ENCODE data around the gene RBBP4.

The RBBP4 gene

GRCh38 chr1:32612189-32612881, 38.7 kb upstream of the RBBP4 start (continued):
- TF ChIP-seq ZNF19 (tag by site-specific recombination; IDR thresholded peaks at IDR 0.05; ENCODE audit: low read depth) (no peak), IKZF3 (tag by site-specific recombination; IDR thresholded peaks at IDR 0.05) (peak; percentile 93), PRDM6 (tag by site-specific recombination; IDR thresholded peaks at IDR 0.05) (no peak), SP7 (tag by site-specific recombination; IDR thresholded peaks at IDR 0.05) (peak; percentile 85), ZNF747 (tag by site-specific recombination; IDR thresholded peaks at IDR 0.05) (no peak), CTCF (tag by site-specific recombination; IDR thresholded peaks at IDR 0.05) (no peak), GLI2 (tag by site-specific recombination; IDR thresholded peaks at IDR 0.05; ENCODE audit: borderline replicate concordance, low read depth) (no peak), ZNF639 (tag by site-specific recombination; IDR thresholded peaks at IDR 0.05) (peak; percentile 44; the same call in 1 of the 2 replicates), ZNF132 (tag by site-specific recombination; IDR thresholded peaks at IDR 0.05; ENCODE audit: borderline replicate concordance) (no peak), ZIC2 (tag by site-specific recombination; IDR thresholded peaks at IDR 0.05) (peak; percentile 73), ZFP37 (tag by site-specific recombination; IDR thresholded peaks at IDR 0.05) (no peak), ZBTB21 (tag by site-specific recombination; IDR thresholded peaks at IDR 0.05) (0 out of 2 replicates have a peak, but pooled peaks have one; percentile 25), ZNF416 (tag by site-specific recombination; IDR thresholded peaks at IDR 0.05) (no peak), EGR2 (tag by site-specific recombination; IDR thresholded peaks at IDR 0.05; ENCODE audit: low read depth) (peak; percentile 42; the same call in 1 of the 2 replicates), SP2 (tag by site-specific recombination; IDR thresholded peaks at IDR 0.05) (peak; percentile 81), KLF10 (tag by site-specific recombination; IDR thresholded peaks at IDR 0.05) (0 out of 2 replicates have a peak, but pooled peaks have one; percentile 4)
- TF ChIP-seq, protein P1, sequence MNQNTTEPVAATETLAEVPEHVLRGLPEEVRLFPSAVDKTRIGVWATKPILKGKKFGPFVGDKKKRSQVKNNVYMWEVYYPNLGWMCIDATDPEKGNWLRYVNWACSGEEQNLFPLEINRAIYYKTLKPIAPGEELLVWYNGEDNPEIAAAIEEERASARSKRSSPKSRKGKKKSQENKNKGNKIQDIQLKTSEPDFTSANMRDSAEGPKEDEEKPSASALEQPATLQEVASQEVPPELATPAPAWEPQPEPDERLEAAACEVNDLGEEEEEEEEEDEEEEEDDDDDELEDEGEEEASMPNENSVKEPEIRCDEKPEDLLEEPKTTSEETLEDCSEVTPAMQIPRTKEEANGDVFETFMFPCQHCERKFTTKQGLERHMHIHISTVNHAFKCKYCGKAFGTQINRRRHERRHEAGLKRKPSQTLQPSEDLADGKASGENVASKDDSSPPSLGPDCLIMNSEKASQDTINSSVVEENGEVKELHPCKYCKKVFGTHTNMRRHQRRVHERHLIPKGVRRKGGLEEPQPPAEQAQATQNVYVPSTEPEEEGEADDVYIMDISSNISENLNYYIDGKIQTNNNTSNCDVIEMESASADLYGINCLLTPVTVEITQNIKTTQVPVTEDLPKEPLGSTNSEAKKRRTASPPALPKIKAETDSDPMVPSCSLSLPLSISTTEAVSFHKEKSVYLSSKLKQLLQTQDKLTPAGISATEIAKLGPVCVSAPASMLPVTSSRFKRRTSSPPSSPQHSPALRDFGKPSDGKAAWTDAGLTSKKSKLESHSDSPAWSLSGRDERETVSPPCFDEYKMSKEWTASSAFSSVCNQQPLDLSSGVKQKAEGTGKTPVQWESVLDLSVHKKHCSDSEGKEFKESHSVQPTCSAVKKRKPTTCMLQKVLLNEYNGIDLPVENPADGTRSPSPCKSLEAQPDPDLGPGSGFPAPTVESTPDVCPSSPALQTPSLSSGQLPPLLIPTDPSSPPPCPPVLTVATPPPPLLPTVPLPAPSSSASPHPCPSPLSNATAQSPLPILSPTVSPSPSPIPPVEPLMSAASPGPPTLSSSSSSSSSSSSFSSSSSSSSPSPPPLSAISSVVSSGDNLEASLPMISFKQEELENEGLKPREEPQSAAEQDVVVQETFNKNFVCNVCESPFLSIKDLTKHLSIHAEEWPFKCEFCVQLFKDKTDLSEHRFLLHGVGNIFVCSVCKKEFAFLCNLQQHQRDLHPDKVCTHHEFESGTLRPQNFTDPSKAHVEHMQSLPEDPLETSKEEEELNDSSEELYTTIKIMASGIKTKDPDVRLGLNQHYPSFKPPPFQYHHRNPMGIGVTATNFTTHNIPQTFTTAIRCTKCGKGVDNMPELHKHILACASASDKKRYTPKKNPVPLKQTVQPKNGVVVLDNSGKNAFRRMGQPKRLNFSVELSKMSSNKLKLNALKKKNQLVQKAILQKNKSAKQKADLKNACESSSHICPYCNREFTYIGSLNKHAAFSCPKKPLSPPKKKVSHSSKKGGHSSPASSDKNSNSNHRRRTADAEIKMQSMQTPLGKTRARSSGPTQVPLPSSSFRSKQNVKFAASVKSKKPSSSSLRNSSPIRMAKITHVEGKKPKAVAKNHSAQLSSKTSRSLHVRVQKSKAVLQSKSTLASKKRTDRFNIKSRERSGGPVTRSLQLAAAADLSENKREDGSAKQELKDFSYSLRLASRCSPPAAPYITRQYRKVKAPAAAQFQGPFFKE (tag by site-specific recombination; IDR thresholded peaks at IDR 0.05; ENCODE audit: borderline replicate concordance), result no peak
- TF ChIP-seq, protein P2, sequence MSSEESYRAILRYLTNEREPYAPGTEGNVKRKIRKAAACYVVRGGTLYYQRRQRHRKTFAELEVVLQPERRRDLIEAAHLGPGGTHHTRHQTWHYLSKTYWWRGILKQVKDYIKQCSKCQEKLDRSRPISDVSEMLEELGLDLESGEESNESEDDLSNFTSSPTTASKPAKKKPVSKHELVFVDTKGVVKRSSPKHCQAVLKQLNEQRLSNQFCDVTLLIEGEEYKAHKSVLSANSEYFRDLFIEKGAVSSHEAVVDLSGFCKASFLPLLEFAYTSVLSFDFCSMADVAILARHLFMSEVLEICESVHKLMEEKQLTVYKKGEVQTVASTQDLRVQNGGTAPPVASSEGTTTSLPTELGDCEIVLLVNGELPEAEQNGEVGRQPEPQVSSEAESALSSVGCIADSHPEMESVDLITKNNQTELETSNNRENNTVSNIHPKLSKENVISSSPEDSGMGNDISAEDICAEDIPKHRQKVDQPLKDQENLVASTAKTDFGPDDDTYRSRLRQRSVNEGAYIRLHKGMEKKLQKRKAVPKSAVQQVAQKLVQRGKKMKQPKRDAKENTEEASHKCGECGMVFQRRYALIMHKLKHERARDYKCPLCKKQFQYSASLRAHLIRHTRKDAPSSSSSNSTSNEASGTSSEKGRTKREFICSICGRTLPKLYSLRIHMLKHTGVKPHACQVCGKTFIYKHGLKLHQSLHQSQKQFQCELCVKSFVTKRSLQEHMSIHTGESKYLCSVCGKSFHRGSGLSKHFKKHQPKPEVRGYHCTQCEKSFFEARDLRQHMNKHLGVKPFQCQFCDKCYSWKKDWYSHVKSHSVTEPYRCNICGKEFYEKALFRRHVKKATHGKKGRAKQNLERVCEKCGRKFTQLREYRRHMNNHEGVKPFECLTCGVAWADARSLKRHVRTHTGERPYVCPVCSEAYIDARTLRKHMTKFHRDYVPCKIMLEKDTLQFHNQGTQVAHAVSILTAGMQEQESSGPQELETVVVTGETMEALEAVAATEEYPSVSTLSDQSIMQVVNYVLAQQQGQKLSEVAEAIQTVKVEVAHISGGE (tag by site-specific recombination; conservative IDR thresholded peaks at IDR 0.05; ENCODE audit: low read depth), result no peak
- TF ChIP-seq, protein P3, sequence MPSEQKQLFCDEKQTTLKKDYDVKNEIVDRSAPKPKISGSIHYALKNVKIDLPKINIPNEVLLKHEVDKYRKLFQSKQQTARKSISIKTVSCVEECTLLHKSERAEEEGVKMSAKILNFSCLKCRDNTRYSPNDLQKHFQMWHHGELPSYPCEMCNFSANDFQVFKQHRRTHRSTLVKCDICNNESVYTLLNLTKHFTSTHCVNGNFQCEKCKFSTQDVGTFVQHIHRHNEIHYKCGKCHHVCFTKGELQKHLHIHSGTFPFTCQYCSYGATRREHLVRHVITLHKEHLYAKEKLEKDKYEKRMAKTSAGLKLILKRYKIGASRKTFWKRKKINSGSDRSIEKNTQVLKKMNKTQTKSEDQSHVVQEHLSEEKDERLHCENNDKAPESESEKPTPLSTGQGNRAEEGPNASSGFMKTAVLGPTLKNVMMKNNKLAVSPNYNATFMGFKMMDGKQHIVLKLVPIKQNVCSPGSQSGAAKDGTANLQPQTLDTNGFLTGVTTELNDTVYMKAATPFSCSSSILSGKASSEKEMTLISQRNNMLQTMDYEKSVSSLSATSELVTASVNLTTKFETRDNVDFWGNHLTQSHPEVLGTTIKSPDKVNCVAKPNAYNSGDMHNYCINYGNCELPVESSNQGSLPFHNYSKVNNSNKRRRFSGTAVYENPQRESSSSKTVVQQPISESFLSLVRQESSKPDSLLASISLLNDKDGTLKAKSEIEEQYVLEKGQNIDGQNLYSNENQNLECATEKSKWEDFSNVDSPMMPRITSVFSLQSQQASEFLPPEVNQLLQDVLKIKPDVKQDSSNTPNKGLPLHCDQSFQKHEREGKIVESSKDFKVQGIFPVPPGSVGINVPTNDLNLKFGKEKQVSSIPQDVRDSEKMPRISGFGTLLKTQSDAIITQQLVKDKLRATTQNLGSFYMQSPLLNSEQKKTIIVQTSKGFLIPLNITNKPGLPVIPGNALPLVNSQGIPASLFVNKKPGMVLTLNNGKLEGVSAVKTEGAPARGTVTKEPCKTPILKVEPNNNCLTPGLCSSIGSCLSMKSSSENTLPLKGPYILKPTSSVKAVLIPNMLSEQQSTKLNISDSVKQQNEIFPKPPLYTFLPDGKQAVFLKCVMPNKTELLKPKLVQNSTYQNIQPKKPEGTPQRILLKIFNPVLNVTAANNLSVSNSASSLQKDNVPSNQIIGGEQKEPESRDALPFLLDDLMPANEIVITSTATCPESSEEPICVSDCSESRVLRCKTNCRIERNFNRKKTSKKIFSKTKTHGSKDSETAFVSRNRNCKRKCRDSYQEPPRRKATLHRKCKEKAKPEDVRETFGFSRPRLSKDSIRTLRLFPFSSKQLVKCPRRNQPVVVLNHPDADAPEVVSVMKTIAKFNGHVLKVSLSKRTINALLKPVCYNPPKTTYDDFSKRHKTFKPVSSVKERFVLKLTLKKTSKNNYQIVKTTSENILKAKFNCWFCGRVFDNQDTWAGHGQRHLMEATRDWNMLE (tag by site-specific recombination; conservative IDR thresholded peaks at IDR 0.05; ENCODE audit: low read depth), result no peak

Data from HEK293 (cell line).